HG03565 (cell line): ENCODE measurements around the gene LPAR6.

Source experiments
- ATAC-seq: cut with Tn5 transposase; IDR thresholded peaks from one replicate; pipeline ENCODE4 v1.9.1; 2021; ENCODE audit warnings: mild to moderate bottlenecking, moderate library complexity; ENCODE audit not compliant: unreplicated experiment

Gene LPAR6

GRCh38 chr13:48380581-48380980, 32.3 kb downstream of the LPAR6 start:
- ATAC-seq, result no peak

- ATAC-seq, result no peak
These were observed 35.1 kb downstream of the LPAR6 start for GRCh38 chr13:48377857-48378256.

DNA sequence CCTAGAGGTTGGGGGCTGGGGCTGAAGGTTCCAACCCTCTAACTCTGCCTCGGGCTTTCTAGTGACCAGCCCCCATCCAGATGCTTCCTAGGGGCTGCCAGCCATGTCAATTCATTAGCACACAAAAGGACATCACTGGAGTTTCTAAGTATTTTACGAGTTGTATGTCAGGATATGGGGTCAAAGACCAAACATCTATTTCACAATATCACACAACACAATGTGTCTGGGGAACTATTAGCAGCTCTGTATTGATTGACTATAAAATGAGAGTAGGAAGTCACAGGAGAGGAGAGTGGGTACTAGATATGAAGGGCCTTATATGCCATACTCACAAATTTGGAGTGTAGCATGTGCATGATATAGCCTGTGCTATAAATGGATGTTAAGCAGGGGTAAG, 42.1 kb downstream of the LPAR6 start:
- ATAC-seq, result no peak

- ATAC-seq, result no peak
These were observed 42.9 kb downstream of the LPAR6 start for GRCh38 chr13:48369988-48370387.
